ENCODE measurements around the gene PIGS. TPM values are rescaled to one million over a fixed set of nuclear protein-coding genes. Genes with fewer than 3 reads are reported as not detected.

PIGS gene
- total and polyA plus RNA-seq, 7 donors: 16.7 to 44.9 (median 31.6) TPM

DNA sequence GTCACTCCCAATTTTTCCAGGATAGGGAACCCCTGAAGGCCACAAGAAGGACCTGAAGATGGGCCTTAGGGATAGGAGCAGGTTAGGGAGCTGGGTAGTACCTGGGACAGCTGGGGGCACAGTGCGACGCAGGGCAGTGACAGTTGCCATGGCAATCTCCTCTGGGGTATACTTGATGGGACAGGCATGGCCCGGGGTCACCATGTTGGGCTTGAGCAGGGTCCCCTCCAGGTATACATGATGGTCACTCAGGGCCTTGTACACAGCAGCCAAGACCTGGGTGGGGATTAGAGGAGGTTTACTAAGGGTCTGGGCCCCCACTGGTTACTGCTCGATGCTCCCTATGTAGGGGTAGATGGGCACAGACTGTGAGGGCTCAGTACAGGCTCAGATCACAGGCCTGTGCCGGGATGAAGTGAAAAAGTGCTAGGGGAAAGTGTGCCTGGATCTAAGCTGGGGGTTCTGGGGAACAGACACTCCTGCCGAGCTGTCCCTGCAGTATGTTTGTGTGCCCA lies 2.7 kb upstream of the PIGS start:
- DNase-seq: no peak
- H3K27ac ChIP-seq: no peak overlapping the region
- H3K36me3 ChIP-seq (ENCODE audit: insufficient read depth in 1 of 2, low read depth in 1 of 2): peaks cover 0 to 8% of the 10 kb centered on the region in 2 donors
- 95 to 97% (median 95%) methylated on average over 6 of the region's 6 CpGs for WGBS, 3 donors
- intact Hi-C loops (cut with DNase I): no loop called here
- TF ChIP-seq, protein P1, sequence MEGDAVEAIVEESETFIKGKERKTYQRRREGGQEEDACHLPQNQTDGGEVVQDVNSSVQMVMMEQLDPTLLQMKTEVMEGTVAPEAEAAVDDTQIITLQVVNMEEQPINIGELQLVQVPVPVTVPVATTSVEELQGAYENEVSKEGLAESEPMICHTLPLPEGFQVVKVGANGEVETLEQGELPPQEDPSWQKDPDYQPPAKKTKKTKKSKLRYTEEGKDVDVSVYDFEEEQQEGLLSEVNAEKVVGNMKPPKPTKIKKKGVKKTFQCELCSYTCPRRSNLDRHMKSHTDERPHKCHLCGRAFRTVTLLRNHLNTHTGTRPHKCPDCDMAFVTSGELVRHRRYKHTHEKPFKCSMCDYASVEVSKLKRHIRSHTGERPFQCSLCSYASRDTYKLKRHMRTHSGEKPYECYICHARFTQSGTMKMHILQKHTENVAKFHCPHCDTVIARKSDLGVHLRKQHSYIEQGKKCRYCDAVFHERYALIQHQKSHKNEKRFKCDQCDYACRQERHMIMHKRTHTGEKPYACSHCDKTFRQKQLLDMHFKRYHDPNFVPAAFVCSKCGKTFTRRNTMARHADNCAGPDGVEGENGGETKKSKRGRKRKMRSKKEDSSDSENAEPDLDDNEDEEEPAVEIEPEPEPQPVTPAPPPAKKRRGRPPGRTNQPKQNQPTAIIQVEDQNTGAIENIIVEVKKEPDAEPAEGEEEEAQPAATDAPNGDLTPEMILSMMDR (IDR thresholded peaks at IDR 0.05): no peak
- H3K4me1 ChIP-seq: peaks cover 18% of the 10 kb centered on the region
- H3K27me3 ChIP-seq (ENCODE audit: insufficient read depth in 3 of 3, low read length in 2 of 3): no peaks in the 10 kb centered on the region
- H3K9me3 ChIP-seq: no peaks in the 10 kb centered on the region
- no peak for ATAC-seq
- no peak overlapping the region for H3K4me3 ChIP-seq

DNA sequence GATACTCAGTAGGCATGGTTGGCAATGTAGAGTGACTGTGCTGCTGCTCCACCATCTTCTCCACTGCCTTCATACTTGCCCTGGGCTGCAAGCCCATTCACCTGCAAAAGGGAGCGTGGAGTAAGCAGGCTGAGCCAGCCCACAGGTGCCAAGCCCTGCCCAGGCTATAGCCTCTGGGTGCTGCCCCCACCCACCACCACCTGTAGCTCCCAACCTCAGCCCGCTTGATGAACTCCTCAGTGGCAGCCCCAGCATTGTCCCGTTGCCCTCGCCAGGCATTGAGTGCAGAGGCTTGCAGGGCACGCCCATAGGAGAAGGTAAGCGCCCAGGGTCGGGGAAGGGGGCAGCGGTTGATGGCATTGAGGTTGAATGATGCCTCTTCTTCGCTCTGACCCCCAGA lies 2.2 kb upstream of the PIGS start:
- H3K4me1 ChIP-seq: peaks cover 18% of the 10 kb centered on the region
- DNase-seq: no peak
- WGBS, 3 donors: 93 to 99% (median 98%) methylated on average over 9 of the region's 9 CpGs

DNA sequence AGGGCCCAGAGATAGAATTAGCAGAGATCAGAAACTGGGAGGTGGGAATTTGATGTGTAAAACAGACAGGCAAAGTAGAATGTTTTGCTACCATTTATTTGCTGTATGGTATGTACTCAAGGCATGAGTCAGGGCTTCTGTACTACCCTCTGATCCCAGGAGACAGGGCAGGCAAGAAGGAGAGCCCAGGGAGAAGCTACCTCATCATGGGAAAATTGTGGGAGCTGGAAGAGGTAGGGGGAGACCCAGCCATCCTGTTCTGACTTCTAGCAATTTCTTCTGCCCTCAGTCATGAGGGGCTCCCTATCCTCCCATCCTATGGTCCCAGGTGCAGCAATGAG lies 1.7 kb upstream of the PIGS start:
- no peaks in the 10 kb centered on the region for H3K9me3 ChIP-seq
- no peak overlapping the region for H3K4me3 ChIP-seq
- no peak overlapping the region for H3K27ac ChIP-seq
- peaks cover 18% of the 10 kb centered on the region for H3K4me1 ChIP-seq
- no peaks in the 10 kb centered on the region for H3K27me3 ChIP-seq (ENCODE audit: insufficient read depth in 3 of 3, low read length in 2 of 3)
- ATAC-seq (no peak), DNase-seq (no peak)
- peaks cover 0 to 12% of the 10 kb centered on the region in 2 donors for H3K36me3 ChIP-seq (ENCODE audit: insufficient read depth in 1 of 2, low read depth in 1 of 2)
- TF ChIP-seq, protein P1 (IDR thresholded peaks at IDR 0.05): no peak
- intact Hi-C loops (cut with DNase I): no loop called here

More for the DNA sequence above, 2.2 kb upstream of the PIGS start:
- ATAC-seq: no peak
- TF ChIP-seq, protein P1 (IDR thresholded peaks at IDR 0.05): no peak
- intact Hi-C loops (cut with DNase I): no loop called here
- H3K9me3 ChIP-seq: no peaks in the 10 kb centered on the region
- H3K36me3 ChIP-seq (ENCODE audit: insufficient read depth in 1 of 2, low read depth in 1 of 2): peaks cover 0 to 8% of the 10 kb centered on the region in 2 donors
- H3K4me3 ChIP-seq: no peak overlapping the region
- H3K27ac ChIP-seq: no peak overlapping the region
- no peaks in the 10 kb centered on the region for H3K27me3 ChIP-seq (ENCODE audit: insufficient read depth in 3 of 3, low read length in 2 of 3)

DNA sequence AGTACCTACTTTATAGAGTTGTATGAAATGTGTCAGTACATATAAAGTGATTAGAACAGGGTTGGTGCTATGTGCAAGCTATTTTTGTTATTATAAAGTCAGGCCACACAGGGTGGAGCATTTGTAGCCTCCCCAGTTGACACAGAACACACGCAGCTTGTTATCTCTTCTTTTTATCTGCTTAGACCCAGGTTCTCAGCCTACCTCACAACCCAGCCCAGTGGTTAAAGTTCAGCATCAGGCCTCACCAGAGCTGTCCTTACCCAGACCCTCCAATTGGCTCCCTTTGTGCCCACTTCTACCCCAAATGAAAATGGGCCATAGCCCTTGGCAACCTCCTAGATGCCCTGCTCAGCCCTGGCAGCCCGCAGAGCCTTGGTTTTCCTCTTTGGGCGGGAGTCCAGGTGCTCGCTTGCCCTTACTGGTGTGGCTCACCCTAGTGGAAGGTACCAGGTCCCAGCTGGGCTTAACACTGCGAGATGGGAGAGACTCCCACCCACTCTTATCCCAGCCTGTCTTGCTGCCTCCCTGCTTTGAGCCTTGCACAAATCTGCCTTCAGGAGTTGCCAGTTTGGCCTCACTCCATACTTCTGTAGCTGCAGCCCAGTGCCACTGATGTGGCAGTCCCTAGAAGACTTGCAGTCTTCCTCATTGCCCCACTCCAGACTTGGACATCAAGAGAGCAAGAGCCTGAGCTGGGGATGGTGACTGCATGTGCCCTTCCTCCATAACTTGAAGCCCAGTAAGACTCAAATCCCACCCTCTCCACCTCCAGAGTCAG lies 1.1 kb upstream of the PIGS start:
- Histone ChIP-seq H3K27ac (peak overlapping the region; percentile 82), H3K27me3 (ENCODE audit: insufficient read depth in 3 of 3, low read length in 2 of 3) (no peaks in the 10 kb centered on the region), H3K4me3 (peak overlapping the region; percentile 75), H3K4me1 (peaks cover 18% of the 10 kb centered on the region), H3K9me3 (no peaks in the 10 kb centered on the region), H3K36me3 (ENCODE audit: insufficient read depth in 1 of 2, low read depth in 1 of 2) (peaks cover 0 to 18% of the 10 kb centered on the region in 2 donors)
- DNase-seq (no peak), ATAC-seq (no peak)
- WGBS, 3 donors: 69 to 77% (median 71%) methylated on average over 5 of the region's 5 CpGs
- TF ChIP-seq, protein P1 (IDR thresholded peaks at IDR 0.05): no peak
- intact Hi-C loops (cut with DNase I): no loop called here

Measured in psoas muscle (tissue), 8 donors.